ENCODE data around the gene GRID2. TPM values are rescaled to one million over a fixed set of nuclear protein-coding genes. Genes with fewer than 3 reads are reported as not detected.

GRID2 gene
- total RNA-seq, 2 experiments from 2014 or later = not detected

DNA sequence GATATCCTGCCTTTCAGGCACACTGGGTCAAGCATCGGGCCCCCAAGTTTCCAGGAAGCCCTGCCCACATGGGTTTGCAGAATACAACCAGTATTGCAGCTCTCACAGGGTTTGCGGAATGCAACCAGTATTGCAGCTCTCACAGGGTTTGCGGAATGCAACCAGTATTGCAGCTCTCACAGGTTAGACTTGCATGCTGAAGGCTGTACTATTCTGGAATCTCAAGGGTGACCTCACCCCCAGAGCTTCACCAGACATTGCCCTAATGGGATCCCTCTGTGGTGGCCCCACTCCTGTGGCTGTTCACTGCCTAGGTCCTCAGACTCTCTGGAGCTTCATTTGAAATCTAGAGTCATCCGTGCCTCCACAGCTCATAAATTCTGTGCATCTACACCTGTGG lies 884.1 kb downstream of the GRID2 start:
- Mint-ChIP-seq H3K4me1 (no peaks in the 10 kb centered on the region), H3K27ac (no peak overlapping the region), H3K36me3 (ENCODE audit: low read depth) (no peaks in the 10 kb centered on the region), H3K9me3 (ENCODE audit: low read depth) (peaks cover 2% of the 10 kb centered on the region), H3K4me3 (no peak overlapping the region), H3K27me3 (no peaks in the 10 kb centered on the region)
- intact Hi-C loops (cut with DNase I, micrococcal nuclease) = no loop called here
- POLR2A ChIA-PET = no interaction called here
- no peak for DNase-seq
- no peak for ATAC-seq
- CTCF ChIA-PET = no interaction called here

DNA sequence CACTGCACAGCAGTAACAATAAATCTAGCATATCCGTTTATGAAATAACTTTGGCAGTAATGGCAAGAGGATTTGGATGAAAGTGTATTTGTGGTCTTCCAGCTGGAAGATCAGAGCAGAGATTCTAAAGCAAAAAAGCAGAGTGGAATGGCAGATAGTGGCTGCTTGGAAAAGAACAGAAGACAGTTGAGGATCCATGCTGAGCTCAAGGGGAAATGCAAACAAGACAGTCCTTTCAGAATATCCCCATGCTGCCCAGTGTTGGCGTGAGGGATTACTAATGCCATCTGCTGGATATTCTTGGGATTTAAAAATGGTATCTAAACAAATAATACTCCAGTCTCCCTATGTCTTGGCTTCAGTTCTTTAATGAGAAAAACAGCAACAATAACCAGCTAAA lies 895.7 kb downstream of the GRID2 start:
- intact Hi-C loops (cut with DNase I, micrococcal nuclease) = no loop called here
- H3K4me1 Mint-ChIP-seq = no peaks in the 10 kb centered on the region
- CTCF ChIA-PET = no interaction called here

DNA sequence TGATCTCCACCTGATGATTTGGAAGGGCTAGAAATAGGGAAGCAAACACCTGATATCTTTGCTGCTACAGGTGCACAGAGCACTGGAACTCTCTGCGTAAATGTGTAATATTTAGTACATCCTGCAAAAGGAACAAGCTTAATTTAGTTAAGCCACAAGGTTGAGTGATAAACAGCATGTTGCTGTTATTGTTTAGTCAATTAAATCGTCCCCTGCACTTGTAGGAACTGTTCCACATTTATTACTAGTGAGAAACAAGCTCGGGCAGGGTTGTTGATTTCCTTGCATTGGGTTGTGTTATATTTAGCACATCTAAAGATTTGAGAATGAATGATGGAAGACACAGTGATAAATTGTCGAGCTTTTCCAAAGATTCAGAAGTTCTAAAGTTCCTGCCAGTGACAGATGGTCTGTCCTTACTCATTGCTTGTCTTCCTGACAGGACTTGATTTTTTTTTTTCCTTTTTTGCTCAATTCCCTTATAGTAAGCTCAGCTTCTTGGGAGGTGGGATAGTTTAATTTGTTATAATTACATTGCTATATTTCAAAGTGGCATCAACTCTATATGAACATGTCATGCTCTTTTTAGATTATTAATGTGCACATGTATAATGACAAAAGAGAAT lies 897.8 kb downstream of the GRID2 start:
- intact Hi-C loops (cut with DNase I, micrococcal nuclease) = no loop called here
- no peak for ATAC-seq
- H3K4me3 Mint-ChIP-seq = no peak overlapping the region
- POLR2A ChIA-PET = no interaction called here
- DNase-seq = no peak
- no peak overlapping the region for H3K27ac Mint-ChIP-seq
- no peaks in the 10 kb centered on the region for H3K9me3 Mint-ChIP-seq (ENCODE audit: low read depth)
- no peaks in the 10 kb centered on the region for H3K27me3 Mint-ChIP-seq
- H3K4me1 Mint-ChIP-seq = no peaks in the 10 kb centered on the region
- no peaks in the 10 kb centered on the region for H3K36me3 Mint-ChIP-seq (ENCODE audit: low read depth)
- CTCF ChIA-PET = no interaction called here

More for the DNA sequence above, 895.7 kb downstream of the GRID2 start:
- no peak overlapping the region for H3K27ac Mint-ChIP-seq
- POLR2A ChIA-PET = no interaction called here
- ATAC-seq (no peak), DNase-seq (no peak)
- H3K9me3 Mint-ChIP-seq (ENCODE audit: low read depth) = no peaks in the 10 kb centered on the region
- no peak overlapping the region for H3K4me3 Mint-ChIP-seq
- no peaks in the 10 kb centered on the region for H3K27me3 Mint-ChIP-seq
- no peaks in the 10 kb centered on the region for H3K36me3 Mint-ChIP-seq (ENCODE audit: low read depth)

GRCh38 chr4:93203708-93204107 lies 899.9 kb downstream of the GRID2 start:
- ATAC-seq (no peak), DNase-seq (no peak)
- no peak overlapping the region for H3K27ac Mint-ChIP-seq
- H3K27me3 Mint-ChIP-seq = no peaks in the 10 kb centered on the region
- no peak overlapping the region for H3K4me3 Mint-ChIP-seq
- H3K36me3 Mint-ChIP-seq (ENCODE audit: low read depth) = no peaks in the 10 kb centered on the region
- peaks cover 2% of the 10 kb centered on the region for H3K9me3 Mint-ChIP-seq (ENCODE audit: low read depth)
- intact Hi-C loops (cut with DNase I, micrococcal nuclease) = no loop called here
- ChIA-PET CTCF (no interaction called here), POLR2A (no interaction called here)
- no peaks in the 10 kb centered on the region for H3K4me1 Mint-ChIP-seq

GRCh38 chr4:93212250-93212649 lies 908.5 kb downstream of the GRID2 start:
- Mint-ChIP-seq H3K9me3 (ENCODE audit: low read depth) (no peaks in the 10 kb centered on the region), H3K4me1 (no peaks in the 10 kb centered on the region), H3K27ac (no peak overlapping the region), H3K4me3 (no peak overlapping the region), H3K36me3 (ENCODE audit: low read depth) (no peaks in the 10 kb centered on the region), H3K27me3 (no peaks in the 10 kb centered on the region)
- ATAC-seq = no peak
- CTCF ChIA-PET = no interaction called here
- no peak for DNase-seq
- intact Hi-C loops (cut with DNase I, micrococcal nuclease) = no loop called here
- POLR2A ChIA-PET = no interaction called here

DNA sequence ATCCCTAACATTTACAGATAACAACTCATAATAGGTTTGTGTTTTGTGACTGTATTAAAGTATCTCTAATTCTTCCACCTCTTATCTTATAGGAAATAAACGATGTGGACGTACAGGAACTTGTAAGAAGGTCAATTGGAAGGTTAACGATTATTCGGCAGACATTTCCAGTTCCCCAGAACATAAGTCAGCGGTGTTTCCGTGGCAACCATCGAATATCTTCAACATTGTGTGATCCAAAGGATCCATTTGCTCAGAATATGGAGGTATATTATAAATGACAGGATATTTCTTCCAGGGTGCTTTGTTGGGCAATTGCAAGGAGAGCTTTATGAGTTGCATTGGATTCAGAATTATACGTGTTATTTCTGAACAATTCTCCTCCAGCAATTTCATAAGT lies 912.9 kb downstream of the GRID2 start:
- Mint-ChIP-seq H3K27me3 (no peaks in the 10 kb centered on the region), H3K27ac (no peak overlapping the region), H3K4me1 (no peaks in the 10 kb centered on the region), H3K9me3 (ENCODE audit: low read depth) (no peaks in the 10 kb centered on the region), H3K36me3 (ENCODE audit: low read depth) (no peaks in the 10 kb centered on the region), H3K4me3 (no peak overlapping the region)
- intact Hi-C loops (cut with DNase I, micrococcal nuclease) = no loop called here
- ChIA-PET CTCF (no interaction called here), POLR2A (no interaction called here)
- ATAC-seq (no peak), DNase-seq (no peak)

- Mint-ChIP-seq H3K4me1 (no peaks in the 10 kb centered on the region), H3K27me3 (no peaks in the 10 kb centered on the region)
Observed at GRCh38 chr4:93217431-93217830, 913.7 kb downstream of the GRID2 start.

GRCh38 chr4:93221771-93222170 lies 918.0 kb downstream of the GRID2 start:
- H3K27ac Mint-ChIP-seq = no peak overlapping the region
- DNase-seq = no peak
- intact Hi-C loops (cut with DNase I, micrococcal nuclease) = no loop called here

More at GRCh38 chr4:93217431-93217830, 913.7 kb downstream of the GRID2 start:
- POLR2A ChIA-PET = interaction anchor here (0.6 kb wide), 1 partner anchor 990 kb away, joined by 4 read pairs; the partner anchor contains the start of gene SMARCAD1
- intact Hi-C loops (cut with DNase I, micrococcal nuclease) = no loop called here
- Mint-ChIP-seq H3K4me3 (no peak overlapping the region), H3K27ac (no peak overlapping the region), H3K9me3 (ENCODE audit: low read depth) (no peaks in the 10 kb centered on the region), H3K36me3 (ENCODE audit: low read depth) (no peaks in the 10 kb centered on the region)
- no peak for DNase-seq
- CTCF ChIA-PET = no interaction called here
- no peak for ATAC-seq

DNA sequence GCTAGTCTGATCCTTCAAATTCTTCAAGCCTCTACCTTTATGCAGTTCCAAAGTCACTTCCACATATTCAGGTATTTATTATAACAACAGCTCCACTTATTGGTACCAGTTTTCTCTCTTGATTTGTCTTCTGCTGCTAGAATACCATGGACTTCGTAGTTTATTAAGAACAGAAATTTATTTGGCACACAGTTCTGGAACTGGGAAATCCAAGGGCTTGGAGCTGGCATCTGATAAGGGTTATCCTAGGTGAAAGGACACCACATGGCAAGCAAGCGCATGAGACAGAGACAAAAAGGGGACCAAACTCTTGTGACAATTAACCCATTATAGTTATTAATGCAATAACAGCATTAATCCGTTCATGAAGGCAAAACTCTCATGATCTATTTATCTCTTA lies 924.3 kb downstream of the GRID2 start:
- ATAC-seq (no peak), DNase-seq (no peak)
- Mint-ChIP-seq H3K9me3 (ENCODE audit: low read depth) (peaks cover 3% of the 10 kb centered on the region), H3K27me3 (no peaks in the 10 kb centered on the region), H3K27ac (no peak overlapping the region), H3K4me3 (no peak overlapping the region), H3K36me3 (ENCODE audit: low read depth) (no peaks in the 10 kb centered on the region), H3K4me1 (no peaks in the 10 kb centered on the region)
- intact Hi-C loops (cut with DNase I, micrococcal nuclease) = no loop called here
- ChIA-PET POLR2A (no interaction called here), CTCF (no interaction called here)

More at GRCh38 chr4:93221771-93222170, 918.0 kb downstream of the GRID2 start:
- no peak overlapping the region for H3K4me3 Mint-ChIP-seq
- H3K36me3 Mint-ChIP-seq (ENCODE audit: low read depth) = no peaks in the 10 kb centered on the region
- peaks cover 3% of the 10 kb centered on the region for H3K9me3 Mint-ChIP-seq (ENCODE audit: low read depth)
- ChIA-PET CTCF (no interaction called here), POLR2A (no interaction called here)
- no peak for ATAC-seq
- no peaks in the 10 kb centered on the region for H3K27me3 Mint-ChIP-seq
- H3K4me1 Mint-ChIP-seq = no peaks in the 10 kb centered on the region

DNA sequence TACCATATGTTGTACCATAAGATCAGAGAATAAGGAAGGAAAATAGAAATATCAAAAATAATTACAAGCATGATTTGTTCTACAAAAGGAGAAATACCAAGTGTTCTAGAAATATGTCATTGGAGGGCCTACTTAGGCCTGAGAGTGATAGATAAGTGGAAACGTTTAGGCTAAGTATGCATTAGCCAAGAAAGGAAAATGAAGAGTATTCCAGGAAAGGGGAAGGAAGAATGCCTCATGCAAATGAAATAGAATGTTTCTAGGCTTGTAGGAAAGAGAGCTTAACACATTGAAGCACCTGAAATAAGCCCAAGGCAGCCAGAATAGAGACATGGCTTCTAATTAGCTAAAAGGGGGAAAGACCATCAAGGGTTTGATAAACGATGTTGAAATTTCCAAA lies 929.1 kb downstream of the GRID2 start:
- POLR2A ChIA-PET = no interaction called here
- DNase-seq (no peak), ATAC-seq (no peak)
- H3K4me3 Mint-ChIP-seq = no peak overlapping the region
- H3K4me1 Mint-ChIP-seq = no peaks in the 10 kb centered on the region
- H3K36me3 Mint-ChIP-seq (ENCODE audit: low read depth) = no peaks in the 10 kb centered on the region
- H3K9me3 Mint-ChIP-seq (ENCODE audit: low read depth) = no peaks in the 10 kb centered on the region
- H3K27me3 Mint-ChIP-seq = no peaks in the 10 kb centered on the region
- intact Hi-C loops (cut with DNase I, micrococcal nuclease) = no loop called here
- CTCF ChIA-PET = no interaction called here
- no peak overlapping the region for H3K27ac Mint-ChIP-seq

GRCh38 chr4:93237521-93237920 lies 933.8 kb downstream of the GRID2 start:
- no peak overlapping the region for H3K27ac Mint-ChIP-seq
- ChIA-PET CTCF (no interaction called here), POLR2A (no interaction called here)
- no peaks in the 10 kb centered on the region for H3K36me3 Mint-ChIP-seq (ENCODE audit: low read depth)
- no peaks in the 10 kb centered on the region for H3K9me3 Mint-ChIP-seq (ENCODE audit: low read depth)
- no peak for ATAC-seq
- H3K27me3 Mint-ChIP-seq = no peaks in the 10 kb centered on the region
- no peak overlapping the region for H3K4me3 Mint-ChIP-seq
- H3K4me1 Mint-ChIP-seq = no peaks in the 10 kb centered on the region
- no peak for DNase-seq
- intact Hi-C loops (cut with DNase I, micrococcal nuclease) = no loop called here

DNA sequence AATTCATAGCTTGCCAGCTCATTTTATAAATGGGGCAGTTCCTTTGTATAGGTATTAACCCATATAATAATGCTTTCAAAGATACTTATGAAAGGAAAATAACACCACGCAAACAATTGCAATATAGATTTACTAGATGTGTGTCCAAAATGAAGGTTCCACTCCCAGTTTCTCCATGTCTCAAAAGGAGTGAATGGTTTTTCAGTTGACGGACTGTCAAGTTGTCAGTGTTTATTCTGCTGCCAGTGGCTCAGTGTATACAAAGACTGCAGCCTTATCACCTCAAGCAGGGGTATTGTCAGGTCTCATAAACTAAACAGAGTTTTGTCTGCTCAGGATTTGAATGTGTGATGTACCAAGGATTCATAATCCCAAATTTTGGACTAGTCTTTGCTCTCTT lies 939.5 kb downstream of the GRID2 start:
- Mint-ChIP-seq H3K27me3 (no peaks in the 10 kb centered on the region), H3K4me3 (no peak overlapping the region), H3K4me1 (no peaks in the 10 kb centered on the region), H3K36me3 (ENCODE audit: low read depth) (no peaks in the 10 kb centered on the region), H3K27ac (no peak overlapping the region), H3K9me3 (ENCODE audit: low read depth) (no peaks in the 10 kb centered on the region)
- POLR2A ChIA-PET = no interaction called here
- intact Hi-C loops (cut with DNase I, micrococcal nuclease) = no loop called here
- CTCF ChIA-PET = no interaction called here
- DNase-seq (no peak), ATAC-seq (no peak)

GRCh38 chr4:93261207-93261606 lies 957.4 kb downstream of the GRID2 start:
- Mint-ChIP-seq H3K4me1 (no peaks in the 10 kb centered on the region), H3K27ac (no peak overlapping the region), H3K9me3 (ENCODE audit: low read depth) (no peaks in the 10 kb centered on the region), H3K36me3 (ENCODE audit: low read depth) (no peaks in the 10 kb centered on the region), H3K27me3 (no peaks in the 10 kb centered on the region), H3K4me3 (no peak overlapping the region)
- intact Hi-C loops (cut with DNase I, micrococcal nuclease) = no loop called here
- POLR2A ChIA-PET = no interaction called here
- ATAC-seq = no peak
- no peak for DNase-seq
- CTCF ChIA-PET = no interaction called here

Data from activated CD4-positive, alpha-beta T cell treated with anti-CD3 and anti-CD28 coated beads for 36 hours (primary cell).